ENCODE data around the gene FMN1.

FMN1 gene

DNA sequence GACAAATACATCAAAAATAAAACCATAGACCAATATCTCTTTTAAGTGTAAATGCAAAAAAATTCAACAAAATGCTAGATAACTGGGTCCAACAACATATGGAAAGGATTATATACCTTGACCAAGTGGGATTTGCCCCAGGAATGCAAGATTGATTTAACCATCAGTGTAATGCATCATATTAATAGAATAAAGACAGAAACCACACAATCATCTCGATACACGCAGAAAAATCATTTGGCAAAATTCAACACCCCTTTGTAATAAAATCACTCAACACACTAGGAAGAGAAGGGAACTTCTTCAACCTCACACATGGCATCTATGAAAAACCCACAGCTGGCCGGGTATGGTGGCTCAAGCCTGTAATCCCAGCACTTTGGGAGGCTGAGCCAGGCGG is 457.2 kb downstream of the FMN1 start:
- Histone ChIP-seq H3K36me3 (no peaks in the 10 kb centered on the region), H3K9me3 (no peaks in the 10 kb centered on the region), H3K4me3 (ENCODE audit: low read depth, low read length) (no peak overlapping the region), H3K4me1 (no peaks in the 10 kb centered on the region), H3K27me3 (no peaks in the 10 kb centered on the region; the same call in 1 of the 2 replicates)
- no peak for DNase-seq
- TF ChIP-seq, protein P1, sequence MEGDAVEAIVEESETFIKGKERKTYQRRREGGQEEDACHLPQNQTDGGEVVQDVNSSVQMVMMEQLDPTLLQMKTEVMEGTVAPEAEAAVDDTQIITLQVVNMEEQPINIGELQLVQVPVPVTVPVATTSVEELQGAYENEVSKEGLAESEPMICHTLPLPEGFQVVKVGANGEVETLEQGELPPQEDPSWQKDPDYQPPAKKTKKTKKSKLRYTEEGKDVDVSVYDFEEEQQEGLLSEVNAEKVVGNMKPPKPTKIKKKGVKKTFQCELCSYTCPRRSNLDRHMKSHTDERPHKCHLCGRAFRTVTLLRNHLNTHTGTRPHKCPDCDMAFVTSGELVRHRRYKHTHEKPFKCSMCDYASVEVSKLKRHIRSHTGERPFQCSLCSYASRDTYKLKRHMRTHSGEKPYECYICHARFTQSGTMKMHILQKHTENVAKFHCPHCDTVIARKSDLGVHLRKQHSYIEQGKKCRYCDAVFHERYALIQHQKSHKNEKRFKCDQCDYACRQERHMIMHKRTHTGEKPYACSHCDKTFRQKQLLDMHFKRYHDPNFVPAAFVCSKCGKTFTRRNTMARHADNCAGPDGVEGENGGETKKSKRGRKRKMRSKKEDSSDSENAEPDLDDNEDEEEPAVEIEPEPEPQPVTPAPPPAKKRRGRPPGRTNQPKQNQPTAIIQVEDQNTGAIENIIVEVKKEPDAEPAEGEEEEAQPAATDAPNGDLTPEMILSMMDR (IDR thresholded peaks at IDR 0.05; ENCODE audit: low read depth, low read length): no peak

DNA sequence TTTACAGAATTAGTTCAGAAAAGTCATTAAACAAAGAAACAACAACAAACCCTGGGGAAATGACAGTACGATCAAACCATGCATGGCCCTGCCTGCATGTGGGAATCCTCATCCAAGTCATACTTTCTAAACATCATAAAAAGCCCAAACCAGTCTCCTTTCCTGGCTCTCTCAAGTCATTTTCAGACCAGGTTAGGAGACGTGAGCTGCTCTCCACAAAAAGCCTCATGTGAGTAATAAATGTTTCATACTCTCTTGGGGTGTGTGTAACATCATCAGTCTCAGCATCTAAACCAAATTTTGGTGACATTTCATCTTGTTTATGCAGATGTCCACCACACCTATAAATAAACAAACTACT is 457.8 kb downstream of the FMN1 start:
- no peak for DNase-seq
- no peak overlapping the region for H3K4me3 ChIP-seq (ENCODE audit: low read depth, low read length)
- no peaks in the 10 kb centered on the region; the same call in 1 of the 2 replicates for H3K27me3 ChIP-seq
- TF ChIP-seq, protein P1 (IDR thresholded peaks at IDR 0.05; ENCODE audit: low read depth, low read length): no peak
- no peaks in the 10 kb centered on the region for H3K4me1 ChIP-seq
- no peaks in the 10 kb centered on the region for H3K36me3 ChIP-seq
- H3K9me3 ChIP-seq: no peaks in the 10 kb centered on the region

DNA sequence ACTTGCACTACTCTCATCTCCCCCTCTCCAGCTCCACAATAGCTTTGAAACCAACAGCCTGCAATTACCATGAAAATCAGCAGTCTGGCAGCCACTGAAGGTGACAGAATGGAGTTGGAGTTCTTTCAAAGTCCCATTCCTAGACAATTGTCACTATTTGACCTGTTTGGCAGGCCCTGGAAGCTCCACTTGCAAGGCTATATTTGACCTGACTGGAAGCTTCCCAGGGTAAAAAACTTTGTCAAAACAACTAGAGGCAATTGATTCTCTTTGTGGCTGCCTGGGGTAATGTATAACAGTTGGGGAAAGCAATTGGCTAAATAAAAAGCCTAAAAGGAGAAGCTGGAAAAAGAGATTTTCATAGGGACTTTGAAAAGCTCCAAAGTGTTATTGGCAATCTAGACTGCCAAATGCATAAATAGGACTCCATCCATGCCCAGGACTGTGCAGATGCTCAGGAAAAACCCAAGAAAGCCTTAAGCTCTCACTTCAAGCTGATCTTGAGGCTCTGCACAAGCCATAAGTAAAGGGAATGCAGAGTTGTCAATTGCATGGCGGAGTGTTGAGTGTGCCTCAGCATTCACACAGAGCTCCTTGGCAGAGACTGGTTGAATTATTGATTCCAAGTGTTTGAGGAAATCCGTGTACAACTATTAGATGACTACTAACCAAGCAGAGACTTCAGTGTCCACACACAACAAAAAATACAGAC is 458.4 kb downstream of the FMN1 start:
- TF ChIP-seq, protein P1 (IDR thresholded peaks at IDR 0.05; ENCODE audit: low read depth, low read length): no peak
- no peak for DNase-seq
- no peaks in the 10 kb centered on the region for H3K36me3 ChIP-seq
- no peak overlapping the region for H3K4me3 ChIP-seq (ENCODE audit: low read depth, low read length)
- H3K9me3 ChIP-seq: no peaks in the 10 kb centered on the region
- H3K4me1 ChIP-seq: peaks cover under 1% of the 10 kb centered on the region; the same call in 1 of the 2 replicates
- no peaks in the 10 kb centered on the region; the same call in 1 of the 2 replicates for H3K27me3 ChIP-seq

DNA sequence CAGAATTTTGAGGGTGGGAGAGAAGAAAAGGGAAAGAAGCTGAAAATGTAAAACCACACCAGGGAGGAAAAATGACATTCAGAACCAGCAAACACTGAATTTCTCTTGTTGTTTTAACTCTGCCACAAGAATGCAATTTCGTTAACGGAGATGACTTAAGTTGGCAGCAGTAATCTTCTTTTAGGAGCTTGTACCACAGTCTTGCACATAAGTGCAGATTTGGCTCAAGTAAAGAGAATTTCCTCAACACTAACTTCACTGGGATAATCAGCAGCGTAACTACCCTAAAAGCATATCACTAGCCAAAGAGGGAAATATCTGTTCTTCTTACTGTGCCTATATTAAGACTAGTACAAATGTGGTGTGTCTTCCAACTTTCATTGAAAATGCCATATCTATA is 461.2 kb downstream of the FMN1 start:
- TF ChIP-seq, protein P1 (IDR thresholded peaks at IDR 0.05; ENCODE audit: low read depth, low read length): no peak
- Histone ChIP-seq H3K27me3 (no peaks in the 10 kb centered on the region; the same call in 1 of the 2 replicates), H3K4me3 (ENCODE audit: low read depth, low read length) (no peak overlapping the region), H3K4me1 (peaks cover 13% of the 10 kb centered on the region), H3K9me3 (no peaks in the 10 kb centered on the region), H3K36me3 (no peaks in the 10 kb centered on the region)
- DNase-seq: no peak

DNA sequence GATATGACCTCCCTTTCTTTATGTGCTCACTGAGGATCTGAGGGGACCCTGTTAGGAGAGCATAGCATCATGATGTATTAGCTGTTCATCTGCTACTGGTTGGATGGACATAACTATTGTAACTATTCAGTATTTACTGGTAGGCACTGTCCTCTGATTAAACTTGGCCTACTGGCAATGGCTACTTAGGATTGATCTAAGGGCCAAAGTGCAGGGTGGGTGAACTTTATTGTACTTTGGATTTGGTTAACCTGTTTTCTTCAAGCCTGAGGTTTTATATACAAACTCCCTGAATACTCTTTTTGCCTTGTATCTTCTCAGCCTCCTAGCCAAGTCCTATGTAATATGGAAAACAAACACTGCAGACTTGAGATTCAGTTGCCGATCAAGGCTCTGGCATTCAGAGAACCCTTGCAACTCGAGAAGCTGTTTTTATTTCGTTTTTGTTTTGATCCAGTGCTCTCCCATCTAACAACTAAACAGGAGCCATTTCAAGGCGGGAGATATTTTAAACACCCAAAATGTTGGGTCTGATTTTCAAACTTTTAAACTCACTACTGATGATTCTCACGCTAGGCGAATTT is 461.8 kb downstream of the FMN1 start:
- no peak for DNase-seq
- no peak overlapping the region for H3K4me3 ChIP-seq (ENCODE audit: low read depth, low read length)
- peaks cover 13% of the 10 kb centered on the region for H3K4me1 ChIP-seq
- H3K36me3 ChIP-seq: no peaks in the 10 kb centered on the region
- TF ChIP-seq, protein P1 (IDR thresholded peaks at IDR 0.05; ENCODE audit: low read depth, low read length): no peak
- no peaks in the 10 kb centered on the region for H3K9me3 ChIP-seq
- H3K27me3 ChIP-seq: no peaks in the 10 kb centered on the region
